ENCODE data around the gene RUNDC1. TPM values are rescaled to one million over a fixed set of nuclear protein-coding genes. Genes with fewer than 3 reads are reported as not detected.

The RUNDC1 gene
- total RNA-seq, 4 donors from 2014 or later = 10.8 to 18.3 (median 13.1) TPM

- no peaks in the 10 kb centered on the region for H3K9me3 ChIP-seq
- H3K27me3 ChIP-seq = no peaks in the 10 kb centered on the region
- peak; percentile 66 to 87 (median 84) for TF ChIP-seq CTCF (IDR thresholded peaks at IDR 0.05)
- peak; percentile 67 to 82 for TF ChIP-seq POLR2A (IDR thresholded peaks at IDR 0.05)
- H3K4me1 ChIP-seq = peaks cover 0 to 7% of the 10 kb centered on the region in 2 donors
- peak within 1 kb of the TSS; percentile 83 to 95 for H3K27ac ChIP-seq
- H3K4me3 ChIP-seq = peak within 1 kb of the TSS; percentile 46 to 47
- DNase-seq = peak; percentile 94
- H3K36me3 ChIP-seq = no peaks in the 10 kb centered on the region
- intact Hi-C loops (cut with DNase I; ENCODE audit: low total_unique reads) = no loop called here
Observed at GRCh38 chr17:43024407-43025289, 44.3 kb downstream of the RUNDC1 start, which contains the start of gene RND2. Gene RND2, plus strand, starts transcription at chr17:43025231. Its CDS starts 117 bp downstream, at chr17:43025348.

GRCh38 chr17:43025290-43025657, 44.9 kb downstream of the RUNDC1 start:
- H3K36me3 ChIP-seq = no peaks in the 10 kb centered on the region
- TF ChIP-seq POLR2A (IDR thresholded peaks at IDR 0.05) (no peak), CTCF (IDR thresholded peaks at IDR 0.05) (no peak)
- H3K4me3 ChIP-seq = peak overlapping the region; percentile 46 to 47
- peak overlapping the region; percentile 83 to 95 for H3K27ac ChIP-seq
- no peaks in the 10 kb centered on the region for H3K27me3 ChIP-seq
- intact Hi-C loops (cut with DNase I; ENCODE audit: low total_unique reads) = no loop called here
- peaks cover 0 to 1% of the 10 kb centered on the region in 2 donors for H3K4me1 ChIP-seq
- peak in 1 of 2 donors; percentile 49 for DNase-seq
- no peaks in the 10 kb centered on the region for H3K9me3 ChIP-seq

- peak overlapping the region; percentile 83 to 95 for H3K27ac ChIP-seq
- no peaks in the 10 kb centered on the region for H3K4me1 ChIP-seq
- TF ChIP-seq POLR2A (IDR thresholded peaks at IDR 0.05) = no peak
- TF ChIP-seq CTCF (IDR thresholded peaks at IDR 0.05) = no peak
- H3K9me3 ChIP-seq = no peaks in the 10 kb centered on the region
- H3K36me3 ChIP-seq = no peaks in the 10 kb centered on the region
- H3K27me3 ChIP-seq = no peaks in the 10 kb centered on the region
- intact Hi-C loops (cut with DNase I; ENCODE audit: low total_unique reads) = no loop called here
- H3K4me3 ChIP-seq = peak overlapping the region; percentile 46 to 47
- no peak for DNase-seq
Observed at GRCh38 chr17:43025766-43026537, 45.6 kb downstream of the RUNDC1 start.

GRCh38 chr17:43026595-43026994, 46.2 kb downstream of the RUNDC1 start:
- no peaks in the 10 kb centered on the region for H3K27me3 ChIP-seq
- DNase-seq = no peak
- TF ChIP-seq CTCF (IDR thresholded peaks at IDR 0.05) = no peak
- TF ChIP-seq POLR2A (IDR thresholded peaks at IDR 0.05) = no peak
- no peaks in the 10 kb centered on the region for H3K36me3 ChIP-seq
- H3K4me3 ChIP-seq = no peak overlapping the region
- H3K4me1 ChIP-seq = no peaks in the 10 kb centered on the region
- no peaks in the 10 kb centered on the region for H3K9me3 ChIP-seq
- intact Hi-C loops (cut with DNase I; ENCODE audit: low total_unique reads) = no loop called here
- peak overlapping the region; percentile 83 to 95 for H3K27ac ChIP-seq

Data from uterus (tissue), 4 donors.